ENCODE measurements around the gene PRRT1. TPM values are rescaled to one million over a fixed set of nuclear protein-coding genes. Genes with fewer than 3 reads are reported as not detected.
A peak's percentile ranks its signal among the peaks of the same experiment; 100 is the strongest.
"Not testable (repeated sequence)": the region's sequence is repeated elsewhere in the genome, so short reads cannot be mapped to it uniquely, and the experiment has no call there.

PRRT1 gene
- total RNA-seq, 4 donors from 2014 or later, result 0.49 to 0.81 (median 0.67) TPM; not detected in 1

GRCh38 chr6:32108094-32108627 is 43.6 kb downstream of the PRRT1 start:
- peak overlapping the region in 1 of 3 donors; percentile 33 for H3K4me3 ChIP-seq (replicated peaks in 1 of 3)
- no peak for TF ChIP-seq POLR2A (IDR thresholded peaks at IDR 0.05)
- TF ChIP-seq CTCF (IDR thresholded peaks at IDR 0.05), result no peak
- peak overlapping the region; percentile 66 to 78 (median 75) for H3K27ac ChIP-seq
- WGBS, 2 donors, result 2 to 6% methylated on average over 13 to 15 of the region's 15 CpGs
- intact Hi-C loops (cut with DNase I), result no loop called here
- peaks cover 6 to 60% of the 10 kb centered on the region in 2 donors for H3K4me1 ChIP-seq
- DNase-seq, result peak; percentile 47 to 51
- H3K9me3 ChIP-seq, result no peaks in the 10 kb centered on the region
- H3K27me3 ChIP-seq, result no peaks in the 10 kb centered on the region
- no peaks in the 10 kb centered on the region for H3K36me3 ChIP-seq

GRCh38 chr6:32107406-32107805 is 44.3 kb downstream of the PRRT1 start:
- Histone ChIP-seq H3K36me3 (no peaks in the 10 kb centered on the region), H3K27me3 (no peaks in the 10 kb centered on the region), H3K9me3 (no peaks in the 10 kb centered on the region), H3K4me3 (replicated peaks in 1 of 3) (no peak overlapping the region), H3K4me1 (peaks cover 6 to 53% of the 10 kb centered on the region in 2 donors), H3K27ac (peak overlapping the region; percentile 66 to 78 (median 75))
- intact Hi-C loops (cut with DNase I), result no loop called here
- DNase-seq, result no peak
- 65 to 93% methylated on average over 1 of the region's 1 CpG for WGBS, 2 donors
- TF ChIP-seq POLR2A (IDR thresholded peaks at IDR 0.05) (no peak), CTCF (IDR thresholded peaks at IDR 0.05) (no peak)

GRCh38 chr6:32105433-32105832 is 46.3 kb downstream of the PRRT1 start:
- TF ChIP-seq CTCF (IDR thresholded peaks at IDR 0.05), result no peak
- TF ChIP-seq POLR2A (IDR thresholded peaks at IDR 0.05), result no peak
- intact Hi-C loops (cut with DNase I), result no loop called here
- Histone ChIP-seq H3K27ac (no peak overlapping the region), H3K9me3 (no peaks in the 10 kb centered on the region), H3K27me3 (no peaks in the 10 kb centered on the region), H3K4me1 (peaks cover 6 to 35% of the 10 kb centered on the region in 2 donors), H3K4me3 (replicated peaks in 1 of 3) (no peak overlapping the region), H3K36me3 (no peaks in the 10 kb centered on the region)
- 79 to 87% methylated on average over 4 of the region's 4 CpGs for WGBS, 2 donors
- no peak for DNase-seq

GRCh38 chr6:32102255-32102654 is 49.5 kb downstream of the PRRT1 start:
- 95 to 97% methylated on average over 3 of the region's 3 CpGs for WGBS, 2 donors
- H3K27ac ChIP-seq, result no peak overlapping the region
- intact Hi-C loops (cut with DNase I), result no loop called here
- H3K36me3 ChIP-seq, result no peaks in the 10 kb centered on the region
- H3K4me3 ChIP-seq (replicated peaks in 1 of 3), result no peak overlapping the region
- H3K4me1 ChIP-seq, result peaks cover 0 to 5% of the 10 kb centered on the region in 2 donors
- no peaks in the 10 kb centered on the region for H3K9me3 ChIP-seq
- H3K27me3 ChIP-seq, result no peaks in the 10 kb centered on the region
- TF ChIP-seq POLR2A (IDR thresholded peaks at IDR 0.05) (no peak), CTCF (IDR thresholded peaks at IDR 0.05) (no peak)
- no peak for DNase-seq

- H3K36me3 ChIP-seq; DNase-seq; H3K27ac ChIP-seq; H3K27me3 ChIP-seq; H3K4me3 ChIP-seq (replicated peaks in 1 of 3); intact Hi-C loops (cut with DNase I); H3K9me3 ChIP-seq: not testable (repeated sequence)
- WGBS, 2 donors, result 66 to 70% methylated on average over 8 of the region's 8 CpGs
- H3K4me1 ChIP-seq, result peaks cover 10 to 11% of the 10 kb centered on the region in 2 donors
Observed at GRCh38 chr6:32100251-32100650, 51.5 kb downstream of the PRRT1 start.

Small RNA genes within 50 kb of the gene (microRNA-seq; reads per million reads assigned to microRNA genes)
- gene MIR6721 (2.2 reads per million), gene MIR6833 (not detected)

Small RNA genes within 50 kb of the gene (small RNA-seq; reads per million reads assigned to genes)
- gene AL662884.1 (not detected), gene MIR6833 (not detected)

Other genes starting within 250 kb of the PRRT1 start
- 1 to 10 TPM in 3 of 4 donors, under 1 TPM in 1; 0.94 to 2.9 (median 1.5) TPM for gene ZBTB12, start 249.9 kb downstream of the PRRT1 start, total RNA-seq
- gene C2, start 224.2 kb downstream of the PRRT1 start, total RNA-seq, result 1 to 10 TPM; 2.5 to 6.2 (median 4.4) TPM
- gene CFB, start 205.8 kb downstream of the PRRT1 start, total RNA-seq, result 10 to 100 TPM; 10.5 to 36.7 (median 16.4) TPM
- 100 to 1,000 TPM in 3 of 4 donors, 10 to 100 TPM in 1; 83.2 to 114 (median 106) TPM for gene NELFE, start 193.0 kb downstream of the PRRT1 start, total RNA-seq
- 10 to 100 TPM; 35.1 to 47.1 (median 39.4) TPM for gene SKIC2, start 192.8 kb downstream of the PRRT1 start, total RNA-seq
- gene DXO, start 179.8 kb downstream of the PRRT1 start, total RNA-seq, result 10 to 100 TPM; 21.3 to 36.4 (median 33.9) TPM
- 100 to 1,000 TPM; 181 to 401 (median 227) TPM for gene C4A, start 169.9 kb downstream of the PRRT1 start, total RNA-seq
- gene C4B, start 137.1 kb downstream of the PRRT1 start, total RNA-seq, result 100 to 1,000 TPM; 233 to 370 (median 285) TPM
- 1 to 10 TPM in 1 of 4 donors, under 1 TPM in 2, not detected in 1; 0.24 to 1.7 (median 0.33) TPM for gene CYP21A2, start 113.5 kb downstream of the PRRT1 start, total RNA-seq
- gene TNXB, start 42.6 kb downstream of the PRRT1 start, total RNA-seq, result 100 to 1,000 TPM in 2 of 4 donors, 10 to 100 TPM in 2; 42.2 to 112 (median 80.9) TPM
- gene ATF6B, start 23.7 kb downstream of the PRRT1 start, total RNA-seq, result 10 to 100 TPM; 41.5 to 63.5 (median 57.3) TPM
- gene FKBPL, start 21.7 kb downstream of the PRRT1 start, total RNA-seq, result 10 to 100 TPM in 1 of 4 donors, 1 to 10 TPM in 3; 3.6 to 11.8 (median 6.8) TPM
- 10 to 100 TPM; 13.0 to 26.1 (median 24.1) TPM for gene PPT2, start 2.2 kb upstream of the PRRT1 start, total RNA-seq
- gene EGFL8, start 12.7 kb upstream of the PRRT1 start, total RNA-seq, result 1 to 10 TPM; 2.3 to 9.8 (median 6.5) TPM
- 10 to 100 TPM; 48.6 to 69.2 (median 54.8) TPM for gene AGPAT1, start 24.1 kb upstream of the PRRT1 start, total RNA-seq
- 100 to 1,000 TPM in 3 of 4 donors, 10 to 100 TPM in 1; 64.0 to 114 (median 107) TPM for gene RNF5, start 26.5 kb upstream of the PRRT1 start, total RNA-seq
- gene AGER, start 32.3 kb upstream of the PRRT1 start, total RNA-seq, result 10 to 100 TPM; 10.3 to 70.6 (median 36.8) TPM
- gene PBX2, start 38.3 kb upstream of the PRRT1 start, total RNA-seq, result 10 to 100 TPM; 66.0 to 93.4 (median 74.2) TPM
- 1 to 10 TPM; 4.2 to 6.5 (median 5.5) TPM for gene GPSM3, start 40.7 kb upstream of the PRRT1 start, total RNA-seq
- 10 to 100 TPM; 11.0 to 37.9 (median 17.5) TPM for gene NOTCH4, start 72.1 kb upstream of the PRRT1 start, total RNA-seq
- gene TSBP1, start 220.0 kb upstream of the PRRT1 start, total RNA-seq, result not detected

All from thyroid gland (tissue), 4 donors.